Right lobe of liver (tissue), 6 donors: ENCODE data around the gene ABL1. TPM values are rescaled to one million over a fixed set of nuclear protein-coding genes. Genes with fewer than 3 reads are reported as not detected.

Experiments
- ATAC-seq, 4 donors: fragments of 200-7000 bp; cut with Tn5 transposase; one replicate each; pipeline ENCODE4 v1.9.1; 2020; ENCODE audit warnings: mild to moderate bottlenecking in 4 of 4, moderate library complexity in 4 of 4
- DNase-seq, 3 donors: peaks; one replicate each; pipeline ENCODE4 v3.0.0-alpha.2; 2020
- H3K27ac ChIP-seq, 3 donors: fragments of 200-600 bp; one replicate each; pipeline ENCODE4 v1.8.0; 2022
- H3K27me3 ChIP-seq, 2 donors: fragments of 200-600 bp; one replicate each; pipeline ENCODE4 v1.8.0; 2022
- H3K36me3 ChIP-seq, 4 donors: fragments of 200-600 bp; sonication (generic) in 1 of 4; one replicate each; pipeline versions ENCODE4 v1.5.1 to v1.8.0; 2017 to 2022; ENCODE audit warnings: control low read depth in 1 of 4
- H3K4me1 ChIP-seq, 4 donors: fragments of 200-600 bp; sonication (generic) in 1 of 4; one replicate each; pipeline versions ENCODE4 v1.5.1 to v1.8.0; 2017 to 2022; ENCODE audit warnings: control low read depth in 1 of 4
- H3K4me3 ChIP-seq, 3 donors: fragments of 200-600 bp; one replicate each; pipeline ENCODE4 v1.8.0; 2022
- H3K9me3 ChIP-seq, 4 donors: fragments of 200-600 bp; sonication (generic) in 1 of 4; one replicate each; pipeline versions ENCODE4 v1.5.1 to v1.8.0; 2017 to 2022; ENCODE audit warnings: control low read depth in 1 of 4
- CTCF ChIP-seq, 4 donors: fragments of 200-600 bp in 3 of 4; fragments of 450-650 bp in 1 of 4; IDR thresholded peaks; one replicate each; pipeline versions ENCODE4 v1.5.1 to v1.8.0; 2016 to 2022; ENCODE audit warnings: antibody characterized with exemption in 4 of 4, mild to moderate bottlenecking in 2 of 4
- POLR2A ChIP-seq: fragments of 450-650 bp; IDR thresholded peaks from one replicate; pipeline ENCODE4 v1.6.1; 2017; ENCODE audit warnings: antibody characterized with exemption, mild to moderate bottlenecking
- WGBS: methylation state at CpG from one replicate; pipeline ENCODE4 v1.1.6; 2018; ENCODE audit warnings: low coverage, low lambda C conversion rate; ENCODE audit not compliant: insufficient coverage; ENCODE audit errors: missing lambda C conversion rate; 5-methylcytosine and 5-hydroxymethylcytosine counted together
- intact Hi-C, 2 donors: fragments of 100-400 bp; cut with DNase I; formaldehyde crosslinking; loops; one replicate each; pipeline versions ENCODE4 v1.11.2 to v1.14.1; 2022
- total RNA-seq, 6 experiments: library from RNA; depleted of rRNA in 2 of 6; stranded (reverse); fragments of >200 nt in 2 of 6; fragmentation: NEBNext Ultra II Directional in 3 of 6; extraction: Animal tissue kit (Norgen Biotek cat#: 25700) in 3 of 6; gene quantifications; one replicate each; pipeline versions ENCODE4 v1.1.0 to v1.2.4, GENCODE V29; 2016 to 2023
- donor health status: DM: no; HTN: yes; CAD: no.
- donor health status: DM: no; HTN: no; CAD: no.
- donor health status: DM: no; HTN: no; CAD: no.
- donor health status: DM: no; HTN: yes; CAD: no.
- donor health status: DM: no; HTN: yes; CAD: no.

Gene ABL1
- total RNA-seq, 6 experiments from 2014 or later: 17.0 to 25.8 (median 18.8) TPM

GRCh38 chr9:130831077-130831476 is 4.0 kb upstream of the ABL1 start:
- peaks cover 0 to 18% (median 9%) of the 10 kb centered on the region in 4 donors for H3K4me1 ChIP-seq
- no peak for TF ChIP-seq POLR2A
- TF ChIP-seq CTCF (IDR thresholded peaks at IDR 0.05): no peak
- no peak overlapping the region for H3K4me3 ChIP-seq
- no peaks in the 10 kb centered on the region for H3K36me3 ChIP-seq
- intact Hi-C loops: no loop called here
- H3K27me3 ChIP-seq: no peaks in the 10 kb centered on the region
- no peak overlapping the region for H3K27ac ChIP-seq
- no peaks in the 10 kb centered on the region for H3K9me3 ChIP-seq
- DNase-seq (no peak), ATAC-seq (no peak)

GRCh38 chr9:130833031-130833990 is 1.7 kb upstream of the ABL1 start:
- peak overlapping the region in 1 of 3 donors; percentile 75 for H3K27ac ChIP-seq
- no peak overlapping the region for H3K4me3 ChIP-seq

GRCh38 chr9:130835441-130836298 is 616 bp downstream of the ABL1 start:
- intact Hi-C loops: no loop called here
- DNase-seq: peak; percentile 53 to 65 (median 59)
- ATAC-seq: peak; percentile 19 to 43 (median 36)

More at GRCh38 chr9:130833031-130833990, 1.7 kb upstream of the ABL1 start:
- no peaks in the 10 kb centered on the region for H3K9me3 ChIP-seq
- intact Hi-C loops: no loop called here
- DNase-seq: no peak
- WGBS: 75% methylated on average over 6 of the region's 8 CpGs
- peaks cover 0 to 32% (median 14%) of the 10 kb centered on the region in 4 donors for H3K4me1 ChIP-seq
- no peaks in the 10 kb centered on the region for H3K36me3 ChIP-seq
- TF ChIP-seq POLR2A (no peak), CTCF (IDR thresholded peaks at IDR 0.05) (no peak)
- ATAC-seq: no peak
- no peaks in the 10 kb centered on the region for H3K27me3 ChIP-seq

More at GRCh38 chr9:130835441-130836298, 616 bp downstream of the ABL1 start:
- WGBS: 8% methylated on average over 36 of the region's 44 CpGs
- Histone ChIP-seq H3K4me1 (peaks cover 0 to 32% (median 14%) of the 10 kb centered on the region in 4 donors), H3K36me3 (no peaks in the 10 kb centered on the region), H3K9me3 (no peaks in the 10 kb centered on the region), H3K27ac (peak overlapping the region; percentile 29 to 75 (median 74)), H3K4me3 (peak overlapping the region; percentile 48 to 63 (median 56)), H3K27me3 (no peaks in the 10 kb centered on the region)
- TF ChIP-seq POLR2A: no peak
- TF ChIP-seq CTCF (IDR thresholded peaks at IDR 0.05): no peak
